ENCODE results near the gene SCARF2.
"Not testable (repeated sequence)": the region's sequence is repeated elsewhere in the genome, so short reads cannot be mapped to it uniquely, and the experiment has no call there.

Gene SCARF2

DNA sequence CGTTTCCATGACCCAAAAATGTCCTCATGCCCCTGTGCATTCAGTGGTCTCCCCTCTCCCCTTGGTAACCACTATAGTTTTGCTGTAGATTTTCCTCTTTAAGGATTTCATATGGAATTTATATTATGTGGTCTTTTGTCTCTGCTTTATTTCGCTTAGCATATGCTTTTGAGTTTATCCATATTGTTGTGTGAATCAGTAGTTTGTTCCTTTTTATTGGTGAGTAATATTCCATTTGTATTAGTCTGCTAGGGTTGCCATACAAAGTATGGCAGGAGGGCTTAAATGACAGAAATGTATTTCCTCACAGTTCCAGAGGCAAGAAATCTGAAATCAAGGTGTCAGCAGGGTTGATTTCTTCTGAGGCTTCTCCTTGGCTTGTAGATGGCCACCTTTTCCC lies 40.1 kb downstream of the SCARF2 start:
- ChIA-PET CTCF (no interaction called here), POLR2A (no interaction called here)
- DNase-seq (ENCODE audit: extremely low spot score) = no peak

DNA sequence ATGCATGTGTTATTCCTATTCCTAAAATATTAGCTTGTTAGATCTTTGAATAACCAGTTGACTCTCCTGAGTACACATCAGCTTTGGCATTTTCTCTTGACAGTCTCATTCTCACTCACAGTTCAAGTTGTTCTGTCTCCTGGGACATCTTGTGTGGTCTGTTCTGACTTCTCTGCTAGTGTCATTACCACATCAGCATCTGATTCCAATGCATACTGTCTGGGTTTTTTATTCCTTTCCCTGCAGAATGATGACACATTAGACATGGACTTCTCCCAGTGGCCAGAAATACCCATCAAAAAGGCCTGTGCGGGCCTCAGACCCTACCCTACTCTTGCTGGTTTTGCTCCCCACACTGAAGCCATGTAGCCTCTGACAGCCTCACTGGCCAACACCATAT lies 41.0 kb downstream of the SCARF2 start:
- CTCF ChIA-PET = no interaction called here
- TF ChIP-seq ARNT (IDR thresholded peaks at IDR 0.05) (no peak), TARDBP (IDR thresholded peaks at IDR 0.05) (no peak), SUZ12 (IDR thresholded peaks at IDR 0.05) (no peak)
- POLR2A ChIA-PET = interaction anchor here (0.6 kb wide), 1 partner anchor 14 kb away, joined by 3 read pairs; no protein-coding TSS in a partner anchor
- DNase-seq (ENCODE audit: extremely low spot score) = no peak

More for the DNA sequence above, 40.1 kb downstream of the SCARF2 start:
- no peak for TF ChIP-seq ELF4 (IDR thresholded peaks at IDR 0.05)
- no peak for TF ChIP-seq TARDBP (IDR thresholded peaks at IDR 0.05)
- TF ChIP-seq, protein P1, sequence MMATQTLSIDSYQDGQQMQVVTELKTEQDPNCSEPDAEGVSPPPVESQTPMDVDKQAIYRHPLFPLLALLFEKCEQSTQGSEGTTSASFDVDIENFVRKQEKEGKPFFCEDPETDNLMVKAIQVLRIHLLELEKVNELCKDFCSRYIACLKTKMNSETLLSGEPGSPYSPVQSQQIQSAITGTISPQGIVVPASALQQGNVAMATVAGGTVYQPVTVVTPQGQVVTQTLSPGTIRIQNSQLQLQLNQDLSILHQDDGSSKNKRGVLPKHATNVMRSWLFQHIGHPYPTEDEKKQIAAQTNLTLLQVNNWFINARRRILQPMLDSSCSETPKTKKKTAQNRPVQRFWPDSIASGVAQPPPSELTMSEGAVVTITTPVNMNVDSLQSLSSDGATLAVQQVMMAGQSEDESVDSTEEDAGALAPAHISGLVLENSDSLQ (IDR thresholded peaks at IDR 0.05) = no peak
- TF ChIP-seq FOXK2 (IDR thresholded peaks at IDR 0.05) = no peak
- TF ChIP-seq HDGF (IDR thresholded peaks at IDR 0.05; ENCODE audit: borderline replicate concordance) = no peak
- no peak for TF ChIP-seq FOXM1 (IDR thresholded peaks at IDR 0.05; ENCODE audit: borderline replicate concordance)
- no peak for TF ChIP-seq NFRKB (IDR thresholded peaks at IDR 0.05)
- no peak for TF ChIP-seq SUZ12 (IDR thresholded peaks at IDR 0.05)
- TF ChIP-seq BHLHE40 (IDR thresholded peaks at IDR 0.05; ENCODE audit: borderline replicate concordance) = no peak
- no peak for TF ChIP-seq CTBP1 (IDR thresholded peaks at IDR 0.05; ENCODE audit: borderline replicate concordance)
- no peak for TF ChIP-seq ARNT (IDR thresholded peaks at IDR 0.05)
- no peak for TF ChIP-seq LEF1 (IDR thresholded peaks at IDR 0.05; ENCODE audit: borderline replicate concordance)
- TF ChIP-seq SP1 (IDR thresholded peaks at IDR 0.05) = no peak
- no peak for TF ChIP-seq ZNF384 (IDR thresholded peaks at IDR 0.05)
- TF ChIP-seq L3MBTL2 (conservative IDR thresholded peaks at IDR 0.05) = no peak
- no peak for TF ChIP-seq FOXA1 (IDR thresholded peaks at IDR 0.05)

DNA sequence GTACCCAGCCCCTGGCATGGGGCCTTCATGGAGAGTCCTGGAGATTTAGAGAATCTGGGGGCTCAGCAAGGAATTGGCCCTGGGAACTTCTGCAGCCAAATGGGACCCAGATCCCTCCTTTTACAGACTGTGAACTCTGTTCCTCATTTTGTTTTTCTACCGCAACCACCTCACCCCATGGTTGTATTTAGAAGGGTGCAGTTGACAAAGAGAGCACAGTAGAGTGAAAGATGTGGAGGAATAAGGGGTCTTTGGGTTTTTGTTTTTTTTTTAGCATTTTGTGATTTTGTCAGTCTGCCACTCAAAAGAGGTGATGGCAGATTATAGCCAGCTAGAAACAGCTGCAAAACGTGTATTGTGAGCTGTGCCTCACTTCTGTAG lies 41.7 kb downstream of the SCARF2 start:
- no peak for TF ChIP-seq CTBP1 (IDR thresholded peaks at IDR 0.05; ENCODE audit: borderline replicate concordance)
- POLR2A ChIA-PET = interaction anchor here (0.6 to 4.2 kb wide), 2 partner anchors 76 to 205 kb away, joined by 3 to 25 read pairs; partner anchors contain the start of gene DGCR6L
- DNase-seq (ENCODE audit: extremely low spot score) = no peak
- CTCF ChIA-PET = interaction anchor here (0.7 kb wide), 1 partner anchor 79 kb away, joined by 3 read pairs; no protein-coding TSS in a partner anchor

DNA sequence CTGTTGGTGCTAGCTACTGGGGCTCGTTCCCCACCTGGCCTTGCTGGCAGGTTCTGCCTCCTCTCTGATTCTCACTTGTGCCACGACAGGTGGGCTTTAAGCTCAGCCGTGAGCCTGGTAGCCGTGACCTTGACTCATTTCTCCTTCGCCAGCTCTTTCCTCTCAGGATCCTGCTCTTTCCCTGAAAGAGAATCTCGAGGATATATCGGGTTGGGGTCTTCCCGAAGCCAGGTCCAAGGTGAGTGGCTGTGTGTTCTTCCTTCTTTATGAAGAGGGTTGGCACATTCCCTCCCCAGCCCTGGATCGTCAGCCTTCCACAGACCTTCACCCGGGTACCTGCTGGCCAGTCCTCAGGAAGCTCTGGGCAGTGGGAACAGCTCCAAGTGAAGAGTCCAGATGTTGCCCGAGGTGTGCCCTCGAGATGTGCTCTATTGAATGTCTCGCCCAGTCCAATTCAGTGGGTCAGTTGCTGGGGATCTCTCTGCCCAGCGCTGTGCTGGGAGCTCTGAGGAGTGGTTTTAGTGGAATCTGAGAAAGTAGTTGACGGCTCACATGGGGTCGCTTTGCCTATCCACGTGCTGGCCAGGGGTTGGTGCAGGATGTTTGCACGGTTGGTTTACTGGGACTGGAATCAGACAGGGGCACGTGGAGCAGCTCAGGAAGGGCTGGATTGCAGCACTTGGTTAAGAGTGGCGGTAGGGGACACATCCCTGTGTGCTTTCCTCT lies 42.3 kb downstream of the SCARF2 start:
- CTCF ChIA-PET = interaction anchor here (0.6 to 0.7 kb wide), 2 partner anchors 79 to 1337 kb away, joined by 3 read pairs; no protein-coding TSS in a partner anchor
- no peak for DNase-seq (ENCODE audit: extremely low spot score)
- POLR2A ChIA-PET = interaction anchor here (0.6 to 4.2 kb wide), 5 partner anchors 9 to 206 kb away, joined by 3 to 25 read pairs (median 4); partner anchors contain the start of gene DGCR6L
- TF ChIP-seq L3MBTL2 (conservative IDR thresholded peaks at IDR 0.05) = no peak
- no peak for TF ChIP-seq SUZ12 (IDR thresholded peaks at IDR 0.05)
- no peak for TF ChIP-seq LEF1 (IDR thresholded peaks at IDR 0.05; ENCODE audit: borderline replicate concordance)
- TF ChIP-seq BHLHE40 (IDR thresholded peaks at IDR 0.05; ENCODE audit: borderline replicate concordance) = no peak
- no peak for TF ChIP-seq ELF4 (IDR thresholded peaks at IDR 0.05)
- TF ChIP-seq, protein P1 (IDR thresholded peaks at IDR 0.05) = no peak
- TF ChIP-seq TARDBP (IDR thresholded peaks at IDR 0.05) = no peak

DNA sequence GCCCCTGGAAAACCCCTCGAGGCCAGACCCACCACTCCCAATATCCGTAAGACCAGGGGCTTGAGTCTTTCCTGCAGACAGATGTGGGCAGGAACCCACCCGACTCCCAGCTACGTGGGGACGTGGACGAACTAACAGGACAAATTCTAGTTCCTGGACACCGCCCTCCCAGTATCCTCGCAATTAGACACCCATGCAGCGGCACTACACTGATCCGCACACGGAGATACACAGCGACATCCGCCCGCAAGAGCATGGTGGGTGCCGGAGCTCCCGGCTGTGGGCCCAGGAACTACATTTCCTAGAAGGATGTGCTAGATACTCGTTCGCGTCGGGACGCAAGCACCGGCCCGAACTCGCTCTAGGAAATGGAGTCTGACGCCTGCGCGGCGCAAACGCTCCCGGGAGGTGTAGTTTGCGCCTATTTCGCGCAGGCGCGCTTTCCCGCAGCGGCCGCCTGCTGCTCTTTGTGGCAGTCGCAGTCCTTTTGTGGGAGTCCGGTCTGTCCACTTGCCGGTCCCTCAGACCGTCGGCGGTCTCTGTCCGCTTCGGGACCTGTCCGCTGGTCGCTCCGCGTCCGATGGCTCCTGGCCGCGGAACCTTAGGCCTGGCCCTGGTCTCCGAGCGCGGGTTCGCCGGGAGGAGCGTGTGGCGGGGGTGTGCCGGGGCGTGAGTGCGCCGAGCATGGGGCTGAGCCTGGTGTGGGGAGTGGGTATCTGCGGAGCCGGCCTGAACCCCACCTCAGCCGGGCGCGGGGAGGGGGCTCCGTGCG lies 43.7 kb downstream of the SCARF2 start, which contains the start of gene ZNF74:
Gene ZNF74, plus strand, starts transcription at position 447 of the 772 bp plus-strand sequence. CDS start 478 bp downstream, outside the sequence.
- DNase-seq (ENCODE audit: extremely low spot score) = peak; percentile 94
- CTCF ChIA-PET = interaction anchor here (0.6 kb wide), 1 partner anchor 76 kb away, joined by 5 read pairs; no protein-coding TSS in a partner anchor
- POLR2A ChIA-PET = interaction anchor here (0.7 to 4.2 kb wide), 14 partner anchors 10 to 140 kb away, joined by 3 to 25 read pairs (median 4); partner anchors contain the start of gene DGCR6L
- TF ChIP-seq NFRKB (IDR thresholded peaks at IDR 0.05) (no peak), FOXA1 (IDR thresholded peaks at IDR 0.05) (no peak), ELF4 (IDR thresholded peaks at IDR 0.05) (peak; percentile 36; the same call in 1 of the 2 replicates), LEF1 (IDR thresholded peaks at IDR 0.05; ENCODE audit: borderline replicate concordance) (no peak), L3MBTL2 (conservative IDR thresholded peaks at IDR 0.05) (peak; percentile 45), ARNT (IDR thresholded peaks at IDR 0.05) (no peak), ZNF384 (IDR thresholded peaks at IDR 0.05) (no peak), FOXM1 (IDR thresholded peaks at IDR 0.05; ENCODE audit: borderline replicate concordance) (no peak), CTBP1 (IDR thresholded peaks at IDR 0.05; ENCODE audit: borderline replicate concordance) (no peak), SUZ12 (IDR thresholded peaks at IDR 0.05) (no peak)

DNA sequence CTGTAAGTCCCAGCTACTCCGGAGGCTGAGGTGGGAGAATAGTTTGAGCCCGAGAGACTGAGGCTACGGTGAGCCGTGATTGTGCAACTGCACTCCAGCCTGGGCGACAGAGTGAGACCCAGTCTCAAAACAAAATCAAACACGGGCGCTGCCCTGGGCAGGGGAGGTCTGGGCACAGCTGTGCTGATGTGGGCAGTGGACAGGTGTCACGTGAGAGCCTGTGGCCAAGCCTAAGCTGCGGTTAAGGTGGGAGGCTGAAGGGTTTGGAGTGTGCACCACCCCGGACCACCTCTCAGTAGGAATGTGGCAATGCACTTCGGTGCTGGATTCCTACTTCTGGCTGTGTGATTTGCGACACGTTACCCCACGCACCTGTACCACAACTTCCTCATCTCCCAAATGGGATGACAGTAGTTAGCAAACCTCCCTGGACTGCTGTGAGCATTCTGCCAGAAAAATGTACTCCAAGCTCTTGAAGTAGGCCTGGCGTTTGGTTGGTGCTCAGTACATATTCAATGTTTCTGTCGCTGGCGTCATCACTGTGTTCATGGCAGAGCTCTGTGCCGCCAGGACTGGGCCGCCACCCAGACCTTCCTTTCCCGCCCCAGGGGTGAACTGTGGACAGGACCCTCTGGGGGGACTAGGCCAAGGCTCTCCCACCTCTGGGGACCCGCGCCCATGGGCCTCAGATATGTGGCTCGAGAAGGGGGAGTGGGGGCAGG lies 44.5 kb downstream of the SCARF2 start:
- no peak for DNase-seq (ENCODE audit: extremely low spot score)
- CTCF ChIA-PET = no interaction called here
- TF ChIP-seq SP1 (IDR thresholded peaks at IDR 0.05) (no peak), L3MBTL2 (conservative IDR thresholded peaks at IDR 0.05) (peak; percentile 45; the same call in 1 of the 2 replicates), ARNT (IDR thresholded peaks at IDR 0.05) (no peak)
- POLR2A ChIA-PET = interaction anchor here (0.7 to 4.2 kb wide), 14 partner anchors 11 to 139 kb away, joined by 3 to 25 read pairs (median 4); partner anchors contain the start of gene DGCR6L

DNA sequence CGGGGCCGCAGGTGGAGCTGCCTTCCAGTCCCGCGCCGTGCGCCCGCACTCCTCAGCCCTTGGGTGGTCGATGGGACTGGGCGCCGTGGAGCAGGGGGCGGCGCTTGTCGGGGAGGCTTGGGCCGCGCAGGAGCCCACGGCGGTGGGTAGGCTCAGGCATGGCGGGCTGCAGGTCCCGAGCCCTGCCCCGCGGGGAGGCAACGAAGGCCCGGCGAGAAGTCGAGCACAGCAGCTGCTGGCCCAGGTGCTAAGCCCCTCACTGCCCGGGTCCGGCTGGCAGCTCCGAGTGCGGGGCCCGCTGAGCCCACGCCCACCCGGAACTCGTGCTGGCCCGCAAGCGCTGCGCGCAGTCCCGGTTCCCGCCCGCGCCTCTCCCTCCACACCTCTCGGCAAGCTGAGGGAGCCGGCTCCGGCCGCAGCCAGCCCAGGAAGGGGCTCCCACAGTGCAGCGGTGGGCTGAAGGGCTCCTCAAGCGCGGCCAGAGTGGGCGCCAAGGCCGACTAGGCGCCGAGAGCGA lies 45.2 kb downstream of the SCARF2 start:
- DNase-seq (ENCODE audit: extremely low spot score); CTCF ChIA-PET: not testable (repeated sequence)
- POLR2A ChIA-PET = interaction anchor here (1.6 to 4.2 kb wide), 3 partner anchors 11 to 73 kb away, joined by 16 to 25 read pairs (median 18); partner anchors contain the start of gene DGCR6L

All from HEK293T (cell line).